ENCODE data around the gene SYT11.

The SYT11 gene

DNA sequence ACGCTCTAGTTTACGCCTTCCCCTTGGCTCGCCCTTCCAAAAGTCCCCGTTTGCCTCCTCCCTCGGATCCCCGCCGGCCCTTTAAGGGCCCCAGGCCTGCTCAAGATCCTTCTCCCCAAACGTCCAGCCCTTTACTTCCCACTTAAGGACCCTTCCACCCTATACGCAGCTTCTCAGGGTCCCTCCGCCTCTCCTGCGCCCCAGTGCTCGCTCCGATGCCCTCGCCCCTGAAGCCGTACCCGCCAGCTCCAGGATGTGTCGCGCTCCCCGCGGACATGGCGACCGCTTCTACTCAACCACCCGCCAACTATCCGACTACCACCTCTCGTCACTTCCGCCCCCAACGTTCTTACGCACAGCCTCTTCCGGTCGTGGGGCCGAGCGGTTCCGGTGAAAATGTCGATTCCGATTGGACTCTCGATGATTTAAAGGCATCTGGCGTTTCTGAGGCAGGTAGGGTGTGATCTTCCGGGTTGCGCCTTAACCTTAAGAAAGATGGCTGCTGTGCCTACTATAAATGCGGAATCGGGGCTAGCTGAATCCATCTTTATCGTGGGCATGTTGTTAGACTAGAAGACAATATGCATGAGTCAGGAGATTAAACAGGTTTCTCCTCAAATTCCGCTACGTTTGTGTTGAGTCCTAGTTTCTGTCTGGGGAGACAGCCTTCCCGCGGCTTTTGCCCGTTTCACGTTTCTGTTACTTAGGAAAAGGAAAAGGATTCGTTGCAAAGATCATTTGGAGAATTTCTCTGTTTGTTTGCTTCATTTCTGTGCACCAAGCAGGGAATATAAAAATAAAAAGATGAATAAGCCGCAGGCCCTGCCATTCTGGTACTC, 74.9 kb downstream of the SYT11 start, which contains the start of gene KHDC4:
Gene KHDC4 (minus strand): TSS at position 317 of the 839 bp plus-strand sequence. CDS start 40 bp downstream, at position 277.
- DNase-seq (ENCODE audit: low read depth in 1 of 2, low spot score in 1 of 2): peak; percentile 85 to 95
